Fibroblast of the aortic adventitia (primary cell): Measurements from ENCODE around the gene TREML4. TPM values are rescaled to one million over a fixed set of nuclear protein-coding genes. Genes with fewer than 3 reads are reported as not detected.

Experiments used
- DNase-seq: peaks from one replicate; pipeline ENCODE4 v3.0.0-alpha.2; 2010; ENCODE audit warnings: low read depth
- H3K4me3 ChIP-seq: 2 replicates; pipeline ENCODE4 v1.5.1; 2011; ENCODE audit warnings: low read depth, mild to moderate bottlenecking, control low read depth, low read length, moderate library complexity
- CTCF ChIP-seq: IDR thresholded peaks from 2 replicates; pipeline ENCODE4 v1.5.1; 2011; ENCODE audit warnings: mild to moderate bottlenecking, low read length, control low read depth, inconsistent platforms; ENCODE audit not compliant: insufficient read depth
- small RNA-seq: library from RNA; depleted of rRNA; stranded (forward); fragments of <200 nt; gene quantifications from one replicate; pipeline ENCODE3, GENCODE V24; 2012
- total RNA-seq: library from RNA; depleted of rRNA; stranded (reverse); fragments of >200 nt; gene quantifications from 2 replicates; pipeline ENCODE4 v1.2.3, GENCODE V29; 2012; ENCODE audit warnings: low replicate concordance

The TREML4 gene
- total RNA-seq, 1 donor: not detected

- no peak overlapping the region for H3K4me3 ChIP-seq
- DNase-seq: no peak
- no peak for TF ChIP-seq CTCF
Measured at GRCh38 chr6:41280381-41281057, 52.4 kb downstream of the TREML4 start.

- DNase-seq: no peak
- TF ChIP-seq CTCF: no peak
Measured at GRCh38 chr6:41283600-41283999, 55.5 kb downstream of the TREML4 start.

GRCh38 chr6:41284726-41285125 is 56.6 kb downstream of the TREML4 start:
- no peak for TF ChIP-seq CTCF
- peak; percentile 13 for DNase-seq

More at GRCh38 chr6:41283600-41283999, 55.5 kb downstream of the TREML4 start:
- H3K4me3 ChIP-seq: no peak overlapping the region

GRCh38 chr6:41286544-41287346 is 58.6 kb downstream of the TREML4 start, which contains the start of gene TREM1:
TSS of gene TREM1 (minus strand) at chr6:41286682. CDS start at chr6:41286655, 27 bp downstream.
- no peak for TF ChIP-seq CTCF
- peak; percentile 41 for DNase-seq
- H3K4me3 ChIP-seq: no peak within 1 kb of the TSS

More at GRCh38 chr6:41284726-41285125, 56.6 kb downstream of the TREML4 start:
- no peak overlapping the region for H3K4me3 ChIP-seq

GRCh38 chr6:41288030-41288753 is 60.0 kb downstream of the TREML4 start:
- H3K4me3 ChIP-seq: no peak overlapping the region
- no peak for DNase-seq
- TF ChIP-seq CTCF: no peak

Small RNA genes within 50 kb of the gene (small RNA-seq; reads per million reads assigned to genes)
- gene AL391903.2 (not detected), gene AL391903.3 (not detected), gene RNA5SP207 (not detected)

Other genes with a start within 250 kb of the TREML4 start
- 0.74 TPM in 1 of 2 replicates, not detected in the other for gene UNC5CL, start 189.1 kb upstream of the TREML4 start, total RNA-seq
- not detected in 2 replicates for gene TSPO2, start 185.9 kb upstream of the TREML4 start, total RNA-seq
- gene APOBEC2, start 175.1 kb upstream of the TREML4 start, total RNA-seq: 0.16 TPM in 1 of 2 replicates, not detected in the other
- 4.6 and 10.8 TPM in 2 replicates for gene OARD1, start 156.0 kb upstream of the TREML4 start, total RNA-seq
- 6.3 and 14.2 TPM in 2 replicates for gene NFYA, start 155.4 kb upstream of the TREML4 start, total RNA-seq
- not detected in 2 replicates for gene TREML1, start 74.0 kb upstream of the TREML4 start, total RNA-seq
- not detected in 2 replicates for gene TREM2, start 65.2 kb upstream of the TREML4 start, total RNA-seq
- gene TREML2, start 27.2 kb upstream of the TREML4 start, total RNA-seq: not detected in 2 replicates
- 0.36 TPM in 1 of 2 replicates, not detected in the other for gene TREM1, start 58.3 kb downstream of the TREML4 start, total RNA-seq
- not detected in 2 replicates for gene NCR2, start 107.3 kb downstream of the TREML4 start, total RNA-seq